ELR (cell line): ENCODE results near the gene C2orf92.
A peak's percentile ranks its signal among the peaks of the same experiment; 100 is the strongest.

ENCODE experiments used
- DNase-seq: peaks from one replicate; pipeline ENCODE4 v3.0.0-alpha.2; 2015; ENCODE audit warnings: low read depth

Gene C2orf92

DNA sequence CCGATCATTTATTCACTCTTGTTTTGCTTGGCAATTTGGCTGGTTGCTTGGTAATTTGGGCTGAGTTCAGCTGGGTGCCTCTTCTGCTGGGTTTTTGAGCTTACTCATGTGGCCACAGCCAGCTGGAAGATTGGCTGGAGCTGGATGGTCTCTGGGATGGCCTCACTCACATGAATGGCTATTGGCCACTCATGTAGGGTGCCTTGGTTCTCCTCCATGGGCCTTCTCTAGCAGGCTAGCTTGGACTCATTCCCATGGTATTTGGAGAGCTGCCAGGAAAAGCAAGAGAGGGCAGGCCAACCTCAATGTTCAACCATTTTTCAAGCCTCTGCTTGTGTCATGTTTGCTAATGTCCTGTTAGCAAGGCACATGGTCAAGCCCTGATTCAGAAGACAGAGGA lies 60.7 kb downstream of the C2orf92 start:
- DNase-seq = peak; percentile 65

GRCh38 chr2:97731274-97732020 lies 61.9 kb downstream of the C2orf92 start:
- no peak for DNase-seq

GRCh38 chr2:97732436-97733340 lies 63.2 kb downstream of the C2orf92 start:
- DNase-seq = no peak

GRCh38 chr2:97733341-97734035 lies 64.0 kb downstream of the C2orf92 start:
- DNase-seq = no peak

GRCh38 chr2:97734061-97735051 lies 64.8 kb downstream of the C2orf92 start:
- DNase-seq = no peak

DNA sequence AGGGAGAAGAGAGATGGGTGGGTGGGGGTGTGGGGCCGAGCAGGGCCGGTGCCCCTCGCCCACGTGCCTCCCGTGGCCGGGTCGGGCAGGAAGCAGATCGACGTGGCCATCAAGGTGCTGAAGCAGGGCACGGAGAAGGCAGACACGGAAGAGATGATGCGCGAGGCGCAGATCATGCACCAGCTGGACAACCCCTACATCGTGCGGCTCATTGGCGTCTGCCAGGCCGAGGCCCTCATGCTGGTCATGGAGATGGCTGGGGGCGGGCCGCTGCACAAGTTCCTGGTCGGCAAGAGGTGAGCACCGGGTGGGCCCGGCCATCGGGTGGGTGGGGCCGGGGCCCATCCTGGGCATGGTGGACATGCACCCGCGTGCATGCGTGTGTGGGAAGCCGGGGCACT lies 65.6 kb downstream of the C2orf92 start:
- no peak for DNase-seq

DNA sequence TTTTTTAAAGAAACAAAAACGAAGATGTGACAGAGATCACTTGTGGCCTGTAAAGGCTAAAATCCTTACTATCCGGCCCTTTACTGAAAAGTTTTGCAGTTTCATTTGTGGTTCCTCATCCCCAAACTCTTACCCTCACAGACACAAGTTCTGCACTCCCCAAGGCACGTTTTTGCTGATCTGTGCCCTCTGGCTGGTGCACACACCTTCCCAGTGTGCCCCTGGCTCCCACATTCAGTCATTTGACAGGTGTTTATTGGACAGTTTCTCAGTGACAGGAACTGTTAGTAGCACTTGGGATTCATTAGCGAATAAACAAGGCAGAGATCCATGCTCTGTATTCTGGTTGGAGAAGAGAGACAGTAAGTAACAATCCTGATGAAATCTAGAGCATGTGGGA lies 66.7 kb downstream of the C2orf92 start:
- no peak for DNase-seq

DNA sequence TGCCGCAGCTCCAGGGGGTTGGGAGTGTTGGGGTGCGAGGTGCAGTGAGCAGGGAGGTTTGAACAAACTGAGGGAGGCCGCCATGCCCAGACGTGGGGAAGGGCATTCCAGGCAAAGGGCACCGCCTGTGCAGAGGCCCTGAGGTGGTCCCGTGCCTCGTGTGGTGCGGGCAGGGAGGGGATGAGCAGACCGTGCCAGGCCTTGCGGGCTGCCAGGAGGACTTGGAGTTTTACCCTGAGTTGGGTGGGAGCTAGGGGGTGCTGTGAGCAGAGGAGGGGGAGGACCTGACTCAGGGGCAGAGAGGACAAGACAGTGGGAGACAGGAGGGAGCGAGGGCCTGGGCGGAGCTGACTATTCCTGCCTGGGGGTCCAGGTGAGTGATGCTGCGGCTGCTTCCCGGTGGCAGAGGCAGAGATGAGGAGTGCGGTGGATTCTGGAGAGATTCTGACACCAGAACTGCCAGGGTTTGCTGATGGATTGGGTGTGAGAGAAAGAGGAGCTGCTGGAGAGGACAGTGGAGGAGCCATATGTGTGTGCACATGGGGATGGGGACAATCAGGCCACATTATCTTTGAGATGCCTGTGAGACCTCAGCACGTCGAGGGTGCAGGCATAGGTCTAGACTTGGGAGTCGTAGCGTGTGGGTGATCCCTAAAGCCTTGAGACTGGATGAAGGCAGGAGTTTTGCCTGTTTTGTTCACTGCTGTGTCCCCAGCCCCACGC lies 67.3 kb downstream of the C2orf92 start:
- no peak for DNase-seq

- DNase-seq = no peak
Observed at GRCh38 chr2:97737421-97738178, 68.1 kb downstream of the C2orf92 start.

DNA sequence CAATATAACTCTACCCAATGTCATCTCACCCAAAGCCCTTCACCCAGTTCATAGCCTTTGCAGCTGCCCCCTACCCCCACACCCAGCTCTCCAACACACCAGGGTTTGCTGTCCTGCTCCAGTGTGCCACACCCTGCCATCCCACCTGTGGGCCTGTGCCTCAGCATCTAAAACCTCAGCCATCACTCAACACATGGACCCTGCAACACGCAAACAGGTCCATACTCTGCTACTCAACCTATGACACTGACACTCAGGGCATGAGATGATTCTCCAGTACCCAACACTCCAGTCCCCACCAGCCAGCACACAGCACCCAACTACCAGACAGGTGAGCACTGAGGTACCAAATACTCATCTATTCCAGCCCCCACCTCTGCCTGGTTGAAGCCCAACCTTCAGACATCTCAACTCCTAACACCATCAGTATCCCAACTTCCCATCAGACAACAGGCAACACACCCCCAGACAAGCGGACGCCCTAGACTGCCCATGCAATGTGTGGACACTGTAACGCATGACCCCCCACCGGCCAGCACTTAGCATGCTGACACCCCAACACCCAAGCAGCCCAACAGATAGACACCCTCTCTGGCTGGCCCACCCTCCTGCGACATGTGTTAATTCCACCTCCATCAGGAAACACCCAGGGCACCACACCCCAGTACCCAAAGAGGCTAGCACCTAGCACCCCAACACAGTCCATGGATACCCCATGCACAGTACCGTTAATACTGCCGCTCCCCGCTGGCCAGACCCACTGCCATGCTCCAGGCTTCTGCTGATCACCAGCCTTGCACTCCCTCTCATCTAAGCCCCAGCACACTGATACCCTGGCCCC lies 68.9 kb downstream of the C2orf92 start:
- DNase-seq = no peak

DNA sequence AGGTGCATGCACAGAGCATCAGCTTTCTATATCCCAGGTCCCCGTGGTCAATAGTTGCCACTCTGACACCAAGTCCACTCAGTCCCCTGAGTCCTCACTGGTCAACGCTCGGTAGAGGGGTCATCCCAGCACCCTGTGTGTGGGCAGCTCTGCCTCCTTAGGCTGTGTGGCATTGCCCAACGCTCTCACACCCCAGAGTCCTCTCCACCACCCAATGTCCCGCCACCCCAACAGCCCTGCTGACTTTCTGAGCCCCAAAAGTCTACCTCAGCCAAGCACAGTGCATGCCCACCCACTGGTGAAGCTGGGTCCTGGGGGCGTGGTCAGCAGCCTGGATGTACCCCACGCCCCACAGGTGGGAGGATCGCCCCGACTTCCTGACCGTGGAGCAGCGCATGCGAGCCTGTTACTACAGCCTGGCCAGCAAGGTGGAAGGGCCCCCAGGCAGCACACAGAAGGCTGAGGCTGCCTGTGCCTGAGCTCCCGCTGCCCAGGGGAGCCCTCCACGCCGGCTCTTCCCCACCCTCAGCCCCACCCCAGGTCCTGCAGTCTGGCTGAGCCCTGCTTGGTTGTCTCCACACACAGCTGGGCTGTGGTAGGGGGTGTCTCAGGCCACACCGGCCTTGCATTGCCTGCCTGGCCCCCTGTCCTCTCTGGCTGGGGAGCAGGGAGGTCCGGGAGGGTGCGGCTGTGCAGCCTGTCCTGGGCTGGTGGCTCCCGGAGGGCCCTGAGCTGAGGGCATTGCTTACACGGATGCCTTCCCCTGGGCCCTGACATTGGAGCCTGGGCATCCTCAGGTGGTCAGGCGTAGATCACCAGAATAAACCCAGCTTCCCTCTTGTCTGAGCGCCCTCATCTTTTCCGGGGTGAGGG lies 69.7 kb downstream of the C2orf92 start:
- DNase-seq = no peak

GRCh38 chr2:97739893-97740245 lies 70.4 kb downstream of the C2orf92 start:
- no peak for DNase-seq

GRCh38 chr2:97740590-97741182 lies 71.2 kb downstream of the C2orf92 start:
- DNase-seq = peak; percentile 49

- no peak for DNase-seq
Observed at GRCh38 chr2:97741251-97741650, 71.7 kb downstream of the C2orf92 start.

GRCh38 chr2:97741686-97742085 lies 72.2 kb downstream of the C2orf92 start:
- DNase-seq = no peak

DNA sequence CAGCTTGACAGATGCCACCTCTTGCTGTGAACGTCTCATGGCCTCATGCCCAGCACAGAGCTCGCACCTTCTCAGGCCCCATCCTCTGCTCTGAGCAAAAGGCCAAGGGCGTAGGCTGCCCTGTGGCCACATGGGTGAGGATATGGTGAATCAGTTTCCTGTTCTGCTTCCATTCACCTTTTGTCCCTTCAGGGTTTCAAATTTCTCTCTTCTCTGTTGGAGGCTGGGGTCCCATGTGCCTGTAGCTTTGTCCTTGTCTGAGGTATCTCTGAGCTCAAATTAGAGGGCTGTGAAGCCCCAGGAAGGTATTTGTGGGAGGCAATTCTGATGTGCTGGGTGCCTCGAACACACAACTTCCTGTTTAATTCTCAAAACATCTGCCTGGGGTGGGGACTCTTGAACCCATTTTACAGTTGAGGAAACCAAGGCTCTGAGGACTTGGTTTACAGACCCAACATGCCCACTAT lies 72.9 kb downstream of the C2orf92 start:
- DNase-seq = peak; percentile 71

DNA sequence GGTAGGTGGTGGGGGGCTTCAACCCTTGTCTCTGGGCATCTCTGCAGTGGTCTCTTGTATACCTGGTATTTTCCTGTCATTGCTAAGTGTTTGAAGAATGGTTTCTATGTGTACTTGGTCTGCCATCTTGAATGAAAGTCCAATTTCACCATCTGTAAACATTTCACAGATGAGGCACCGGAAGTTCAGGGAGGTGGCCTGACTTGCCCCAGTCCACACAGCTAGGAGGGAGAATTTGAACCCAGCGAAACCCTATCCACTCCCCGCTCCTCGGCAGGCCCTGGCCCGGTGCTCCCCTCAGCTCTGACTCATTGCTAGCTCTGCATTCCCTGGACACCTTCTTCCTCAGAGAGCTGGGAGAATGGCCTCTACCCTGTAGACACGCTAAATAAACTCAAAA lies 74.4 kb downstream of the C2orf92 start:
- DNase-seq = no peak
